OCI-LY3 (cell line): ENCODE results near the gene ZDHHC22.
A peak's percentile ranks its signal among the peaks of the same experiment; 100 is the strongest.

ENCODE experiments used
- H2AFZ ChIP-seq: fragments of 200-600, 300-600 bp; shearing (Covaris generic); 2 replicates; pipeline ENCODE4 v1.6.0; 2014; ENCODE audit warnings: antibody characterized with exemption, low read depth, low read length
- H3K27ac ChIP-seq: fragments of 200-600, 300-600 bp; sonication (generic); 2 replicates; pipeline ENCODE4 v1.5.1; 2014; ENCODE audit warnings: mild to moderate bottlenecking, low read length, moderate library complexity, mixed read lengths
- H3K27me3 ChIP-seq: fragments of 200-600, 300-600 bp; sonication (generic); 2 replicates; pipeline ENCODE4 v1.6.1; 2014; ENCODE audit warnings: low read depth, low read length, mixed read lengths
- H3K36me3 ChIP-seq: fragments of 200-600, 300-600 bp; sonication (generic); replicated peaks from 2 replicates; pipeline ENCODE3; 2014; ENCODE audit warnings: low read depth, low read length, mixed read lengths
- H3K4me1 ChIP-seq: fragments of 300-600, 200-600 bp; sonication (generic); 2 replicates; pipeline ENCODE4 v1.6.1; 2014; ENCODE audit warnings: low read length, mixed read lengths
- H3K4me2 ChIP-seq: fragments of 200-600, 300-600 bp; sonication (generic); 2 replicates; pipeline ENCODE4 v1.6.1; 2014; ENCODE audit warnings: low read length, mixed read lengths
- H3K4me3 ChIP-seq: fragments of 300-600, 200-600 bp; sonication (generic); 2 replicates; pipeline ENCODE4 v1.5.1; 2014; ENCODE audit warnings: antibody characterized with exemption, mild to moderate bottlenecking, low read length, moderate library complexity
- H3K79me2 ChIP-seq: fragments of 300-600, 200-600 bp; shearing (Covaris generic); 2 replicates; pipeline ENCODE4 v1.6.1; 2014; ENCODE audit warnings: mild to moderate bottlenecking, low read length, mixed read lengths
- H3K9ac ChIP-seq: fragments of 300-600, 200-600 bp; shearing (Covaris generic); 2 replicates; pipeline ENCODE4 v1.6.0; 2014; ENCODE audit warnings: mild to moderate bottlenecking, low read length, moderate library complexity
- H3K9me3 ChIP-seq: fragments of 200-600, 300-600 bp; shearing (Covaris generic); 2 replicates; pipeline ENCODE4 v1.6.1; 2014; ENCODE audit warnings: low read length, mixed read lengths; ENCODE audit not compliant: insufficient read depth
- H4K20me1 ChIP-seq: fragments of 200-600, 300-600 bp; sonication (generic); 2 replicates; pipeline ENCODE4 v1.6.1; 2016; ENCODE audit warnings: low read length, mixed read lengths; ENCODE audit not compliant: insufficient read depth
- EZH2phosphoT487 ChIP-seq: fragments of 200-600 bp; shearing (Covaris generic); IDR thresholded peaks from 2 replicates; pipeline ENCODE4 v1.6.1; 2018; ENCODE audit warnings: antibody characterized with exemption, mixed run types, low read depth
- TF ChIP-seq, protein P1 (sequence below): fragments of 200-600, 300-600 bp; sonication (generic); IDR thresholded peaks from 2 replicates; pipeline ENCODE4 v1.5.1; 2014; ENCODE audit warnings: antibody characterized with exemption, low read length, low read depth

The ZDHHC22 gene

GRCh38 chr14:77097006-77097699 lies 44.4 kb downstream of the ZDHHC22 start:
- H3K4me2 ChIP-seq, result peak overlapping the region; percentile 98
- H3K4me3 ChIP-seq, result peak overlapping the region; percentile 94
- peaks cover 39% of the 10 kb centered on the region for H3K4me1 ChIP-seq
- peaks cover 59% of the 10 kb centered on the region for H3K79me2 ChIP-seq
- H2AFZ ChIP-seq, result 0 out of 2 replicates have a peak overlapping the region, but pooled peaks have one; percentile 42
- TF ChIP-seq, protein P1, sequence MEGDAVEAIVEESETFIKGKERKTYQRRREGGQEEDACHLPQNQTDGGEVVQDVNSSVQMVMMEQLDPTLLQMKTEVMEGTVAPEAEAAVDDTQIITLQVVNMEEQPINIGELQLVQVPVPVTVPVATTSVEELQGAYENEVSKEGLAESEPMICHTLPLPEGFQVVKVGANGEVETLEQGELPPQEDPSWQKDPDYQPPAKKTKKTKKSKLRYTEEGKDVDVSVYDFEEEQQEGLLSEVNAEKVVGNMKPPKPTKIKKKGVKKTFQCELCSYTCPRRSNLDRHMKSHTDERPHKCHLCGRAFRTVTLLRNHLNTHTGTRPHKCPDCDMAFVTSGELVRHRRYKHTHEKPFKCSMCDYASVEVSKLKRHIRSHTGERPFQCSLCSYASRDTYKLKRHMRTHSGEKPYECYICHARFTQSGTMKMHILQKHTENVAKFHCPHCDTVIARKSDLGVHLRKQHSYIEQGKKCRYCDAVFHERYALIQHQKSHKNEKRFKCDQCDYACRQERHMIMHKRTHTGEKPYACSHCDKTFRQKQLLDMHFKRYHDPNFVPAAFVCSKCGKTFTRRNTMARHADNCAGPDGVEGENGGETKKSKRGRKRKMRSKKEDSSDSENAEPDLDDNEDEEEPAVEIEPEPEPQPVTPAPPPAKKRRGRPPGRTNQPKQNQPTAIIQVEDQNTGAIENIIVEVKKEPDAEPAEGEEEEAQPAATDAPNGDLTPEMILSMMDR, result no peak
- TF ChIP-seq EZH2phosphoT487, result no peak
- no peaks in the 10 kb centered on the region for H3K36me3 ChIP-seq
- H3K9ac ChIP-seq, result peak overlapping the region; percentile 95
- no peaks in the 10 kb centered on the region for H4K20me1 ChIP-seq
- H3K27ac ChIP-seq, result peak overlapping the region; percentile 86
- H3K9me3 ChIP-seq, result no peaks in the 10 kb centered on the region
- no peaks in the 10 kb centered on the region for H3K27me3 ChIP-seq

DNA sequence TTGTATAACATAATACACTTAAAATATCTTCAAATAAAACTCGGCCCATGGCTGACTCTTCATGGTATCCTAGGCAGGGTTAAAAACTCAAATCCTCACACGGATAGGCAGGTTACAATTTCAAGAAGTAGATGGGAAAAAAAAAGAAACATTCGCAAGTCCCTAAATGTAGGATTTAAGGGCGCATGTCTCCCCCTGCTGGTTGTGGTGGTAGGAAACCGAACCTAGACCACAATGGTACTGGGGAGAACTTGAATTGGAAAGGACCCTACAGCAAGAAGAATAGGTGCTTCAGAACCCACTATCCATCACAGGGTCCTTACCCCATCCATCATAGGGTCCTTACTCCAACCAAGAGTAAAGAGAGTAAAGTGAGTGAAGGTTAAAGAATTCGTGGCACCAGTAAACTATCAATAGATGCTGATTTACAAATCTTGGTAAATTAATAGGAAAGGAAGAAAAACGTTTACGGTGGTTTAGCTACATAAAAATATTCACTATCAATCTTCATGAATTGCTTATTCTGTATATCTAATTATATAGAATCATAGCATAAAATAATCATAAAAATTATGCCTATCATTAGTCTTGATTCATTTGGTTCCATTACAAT lies 46.8 kb downstream of the ZDHHC22 start:
- peaks cover 14% of the 10 kb centered on the region for H3K9me3 ChIP-seq
- H3K79me2 ChIP-seq, result peaks cover 35% of the 10 kb centered on the region

DNA sequence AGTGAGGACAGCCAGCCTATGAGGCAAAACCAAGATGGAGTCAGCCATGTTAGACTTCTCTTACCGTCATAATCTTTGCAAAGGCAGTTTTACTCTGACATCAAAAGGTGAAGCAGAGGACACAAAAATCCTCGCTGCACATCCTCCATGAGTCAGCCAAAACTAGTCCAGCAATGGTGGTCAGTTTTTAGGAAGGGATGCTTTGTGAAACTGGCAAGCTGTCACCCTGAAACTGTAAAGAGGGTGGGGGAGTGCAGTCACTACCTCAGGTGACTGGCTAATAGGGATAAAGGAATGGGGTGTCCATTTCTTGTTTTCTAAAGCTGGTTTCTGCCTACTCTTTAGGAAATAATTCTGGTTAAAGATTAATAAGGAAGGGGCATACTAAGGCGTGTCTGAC lies 48.9 kb downstream of the ZDHHC22 start:
- no peak overlapping the region for H2AFZ ChIP-seq
- H3K4me1 ChIP-seq, result peaks cover 13% of the 10 kb centered on the region
- no peak overlapping the region for H3K27ac ChIP-seq
- 0 out of 2 replicates have a peak, but pooled peaks cover 3% of the 10 kb centered on the region for H3K27me3 ChIP-seq
- no peak for TF ChIP-seq EZH2phosphoT487
- TF ChIP-seq, protein P1, result no peak
- H4K20me1 ChIP-seq, result no peaks in the 10 kb centered on the region
- H3K4me3 ChIP-seq, result no peak overlapping the region
- no peak overlapping the region for H3K9ac ChIP-seq
- H3K4me2 ChIP-seq, result no peak overlapping the region
- H3K9me3 ChIP-seq, result peaks cover 14% of the 10 kb centered on the region
- H3K79me2 ChIP-seq, result peaks cover 18% of the 10 kb centered on the region
- peaks cover 6% of the 10 kb centered on the region for H3K36me3 ChIP-seq

More for the DNA sequence above, 46.8 kb downstream of the ZDHHC22 start:
- Histone ChIP-seq H3K4me1 (peaks cover 22% of the 10 kb centered on the region), H3K27ac (no peak overlapping the region), H3K36me3 (peaks cover 6% of the 10 kb centered on the region), H3K4me2 (peak overlapping the region; percentile 66), H3K27me3 (no peaks in the 10 kb centered on the region), H3K4me3 (peak overlapping the region; percentile 34; the same call in 1 of the 2 replicates), H4K20me1 (no peaks in the 10 kb centered on the region), H3K9ac (no peak overlapping the region), H2AFZ (no peak overlapping the region)
- TF ChIP-seq, protein P1, result peak; percentile 90
- TF ChIP-seq EZH2phosphoT487, result no peak

DNA sequence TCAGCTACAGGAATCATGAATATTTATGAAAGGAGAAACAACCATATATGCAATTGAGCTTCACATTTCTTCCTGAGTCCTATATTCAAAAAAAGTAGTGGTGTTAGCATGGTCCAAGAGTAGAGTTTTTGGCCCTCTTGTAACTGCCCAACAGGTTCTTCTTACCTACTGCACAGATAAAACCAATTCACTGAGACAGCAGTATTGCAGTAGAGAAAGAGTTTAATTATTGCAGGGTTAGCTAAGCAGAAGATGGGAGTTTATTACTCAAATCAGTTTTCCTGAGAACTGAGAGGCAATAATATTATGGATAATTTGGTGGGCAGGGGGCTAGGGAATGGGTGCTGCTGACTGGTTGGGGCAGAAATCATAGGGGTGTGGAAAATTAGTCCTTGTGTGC lies 50.1 kb downstream of the ZDHHC22 start:
- no peaks in the 10 kb centered on the region for H4K20me1 ChIP-seq
- peaks cover 7% of the 10 kb centered on the region for H3K79me2 ChIP-seq
- peaks cover 14% of the 10 kb centered on the region for H3K9me3 ChIP-seq
- H3K27me3 ChIP-seq, result 0 out of 2 replicates have a peak, but pooled peaks cover 3% of the 10 kb centered on the region
- TF ChIP-seq, protein P1, result no peak
- no peak for TF ChIP-seq EZH2phosphoT487
- no peak overlapping the region for H3K4me3 ChIP-seq
- H3K4me1 ChIP-seq, result peaks cover 7% of the 10 kb centered on the region
- no peak overlapping the region for H3K27ac ChIP-seq
- no peak overlapping the region for H2AFZ ChIP-seq
- no peak overlapping the region for H3K4me2 ChIP-seq
- H3K36me3 ChIP-seq, result peaks cover 6% of the 10 kb centered on the region
- H3K9ac ChIP-seq, result no peak overlapping the region
